ENCODE measurements around the gene KREMEN1.
"Not testable (repeated sequence)": the region's sequence is repeated elsewhere in the genome, so short reads cannot be mapped to it uniquely, and the experiment has no call there.

Gene KREMEN1

DNA sequence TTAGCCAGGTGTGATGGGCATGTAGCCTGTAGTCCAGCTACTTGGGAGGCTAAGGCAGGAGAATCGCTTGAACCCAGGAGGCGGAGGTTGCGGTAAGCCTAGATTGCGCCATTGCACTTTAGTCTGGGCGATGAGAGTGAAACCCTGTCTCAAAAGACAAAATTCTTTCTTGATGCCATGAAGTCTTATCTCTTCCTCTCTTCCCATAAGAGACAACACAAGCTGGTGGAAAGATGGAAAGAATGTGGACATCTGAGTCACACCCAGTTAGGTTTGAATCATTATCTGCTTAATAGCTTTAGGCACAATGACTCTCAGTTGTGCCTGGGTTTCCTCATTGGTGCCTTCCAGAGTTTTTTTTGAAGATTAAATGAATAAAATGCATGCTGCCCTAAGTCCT is 35.3 kb downstream of the KREMEN1 start:
- FAIRE-seq = no peak

DNA sequence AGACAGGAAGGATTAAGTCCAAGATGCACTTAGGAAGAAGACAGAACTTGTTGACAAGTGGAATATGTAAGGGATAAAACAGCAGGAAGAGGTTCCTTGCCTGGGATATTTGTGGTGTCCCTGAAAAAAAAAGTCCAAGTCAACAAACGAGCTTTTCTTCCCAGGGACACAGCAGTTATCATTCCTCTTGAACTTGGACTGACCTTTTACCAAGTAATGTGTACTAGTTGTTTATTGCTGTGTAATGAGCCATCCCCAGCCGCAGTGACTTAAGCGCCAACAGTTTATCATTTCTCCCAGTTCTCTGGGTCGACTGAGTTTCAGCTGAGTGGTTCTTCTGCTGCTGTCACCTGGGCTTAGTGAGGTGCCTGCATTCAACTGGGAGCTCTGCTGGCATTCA is 37.0 kb downstream of the KREMEN1 start:
- no peak for FAIRE-seq

DNA sequence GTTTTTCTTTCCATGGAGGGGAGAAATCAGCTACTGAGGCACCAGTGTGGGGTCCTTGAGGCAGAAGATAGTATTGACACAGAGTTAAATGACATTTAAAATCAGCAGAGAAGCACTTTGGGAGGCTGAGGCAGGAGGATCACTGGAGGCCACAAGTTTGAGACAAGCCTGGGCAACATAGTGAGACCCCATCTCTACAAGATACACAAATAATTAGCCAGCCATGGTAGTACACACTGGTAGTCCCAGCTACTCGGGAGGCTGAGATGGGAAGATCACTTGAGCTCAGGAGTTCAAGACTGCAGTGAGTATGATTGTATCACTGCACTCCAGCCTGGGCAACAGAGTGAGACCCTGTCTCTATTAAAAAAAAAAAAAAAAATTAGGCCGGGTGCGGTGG is 38.1 kb downstream of the KREMEN1 start:
- no peak for FAIRE-seq

DNA sequence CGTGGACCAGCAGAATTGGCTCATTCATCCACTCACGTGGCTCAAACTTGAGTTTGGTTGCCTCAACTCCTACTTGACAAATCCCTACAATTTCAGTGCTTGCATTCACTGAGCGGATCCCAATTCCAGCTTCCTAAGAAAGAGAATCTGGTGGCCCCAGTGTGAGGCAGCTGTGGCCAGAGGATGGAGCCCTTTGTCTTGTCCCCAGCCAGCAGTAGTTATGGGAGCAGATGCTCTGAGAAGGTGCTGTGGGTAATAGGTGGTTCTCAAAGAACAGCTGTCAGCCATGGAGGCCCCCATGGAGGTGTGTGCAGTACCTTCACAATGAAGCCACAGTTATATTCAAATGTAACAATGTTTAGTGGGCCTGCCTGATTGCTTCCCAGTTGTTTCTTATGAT is 39.3 kb downstream of the KREMEN1 start:
- no peak for FAIRE-seq

DNA sequence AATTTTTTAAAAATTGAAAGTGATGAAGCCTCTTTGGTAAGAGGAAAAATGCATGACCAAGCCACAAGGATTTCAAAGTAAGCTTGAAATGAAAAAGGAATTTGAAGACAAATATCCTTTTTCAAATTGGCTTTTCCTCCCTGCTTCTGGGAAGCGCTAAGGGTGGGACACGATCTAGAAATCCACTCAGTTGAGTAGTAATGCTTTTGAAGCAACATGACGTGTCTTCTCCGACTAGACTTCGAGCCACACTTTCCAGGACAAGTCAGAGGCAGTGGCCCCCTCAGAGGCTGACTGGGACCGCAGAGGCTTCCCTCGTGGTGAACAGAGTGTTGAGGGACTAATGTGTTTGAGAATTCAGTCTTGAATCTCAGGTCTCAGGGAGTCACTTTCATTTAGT is 39.8 kb downstream of the KREMEN1 start:
- no peak for FAIRE-seq

DNA sequence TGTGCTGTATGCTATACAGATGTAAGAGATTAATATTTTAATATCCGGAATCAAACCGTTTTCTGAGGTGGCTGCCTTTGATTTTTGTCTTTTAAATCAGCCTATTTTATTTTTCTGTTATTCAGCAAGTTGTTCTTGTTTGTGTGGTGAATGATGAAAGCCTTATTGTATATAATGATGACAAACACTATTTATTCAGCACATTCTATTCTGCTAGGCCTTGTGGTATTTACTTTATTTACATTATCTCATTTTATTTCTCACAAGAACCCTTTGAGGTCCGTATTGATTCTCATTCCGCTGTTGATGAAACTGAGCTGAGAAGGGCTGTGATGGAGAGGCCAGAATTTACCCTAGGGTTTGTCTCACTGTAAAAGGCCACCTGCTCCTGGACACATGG is 40.5 kb downstream of the KREMEN1 start:
- no peak for FAIRE-seq

DNA sequence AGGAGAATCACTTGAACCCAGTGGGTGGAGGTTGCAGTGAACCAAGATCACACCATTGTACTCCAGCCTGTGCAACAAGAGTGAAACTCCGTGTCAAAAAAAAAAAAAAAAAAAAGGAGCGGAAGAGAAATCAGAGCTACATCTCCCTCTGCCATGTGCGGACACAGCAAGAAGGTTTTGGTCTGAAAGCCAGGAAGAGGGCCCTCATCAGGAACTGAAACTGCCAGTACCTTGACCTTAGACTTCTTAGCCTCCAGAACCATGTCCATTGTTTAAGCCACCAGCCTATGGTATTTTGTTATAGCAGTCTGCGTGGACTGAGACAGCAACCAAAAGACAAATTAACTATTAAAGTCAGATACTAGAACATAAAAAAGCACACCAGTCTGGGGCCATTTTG is 41.6 kb downstream of the KREMEN1 start:
- FAIRE-seq = no peak

DNA sequence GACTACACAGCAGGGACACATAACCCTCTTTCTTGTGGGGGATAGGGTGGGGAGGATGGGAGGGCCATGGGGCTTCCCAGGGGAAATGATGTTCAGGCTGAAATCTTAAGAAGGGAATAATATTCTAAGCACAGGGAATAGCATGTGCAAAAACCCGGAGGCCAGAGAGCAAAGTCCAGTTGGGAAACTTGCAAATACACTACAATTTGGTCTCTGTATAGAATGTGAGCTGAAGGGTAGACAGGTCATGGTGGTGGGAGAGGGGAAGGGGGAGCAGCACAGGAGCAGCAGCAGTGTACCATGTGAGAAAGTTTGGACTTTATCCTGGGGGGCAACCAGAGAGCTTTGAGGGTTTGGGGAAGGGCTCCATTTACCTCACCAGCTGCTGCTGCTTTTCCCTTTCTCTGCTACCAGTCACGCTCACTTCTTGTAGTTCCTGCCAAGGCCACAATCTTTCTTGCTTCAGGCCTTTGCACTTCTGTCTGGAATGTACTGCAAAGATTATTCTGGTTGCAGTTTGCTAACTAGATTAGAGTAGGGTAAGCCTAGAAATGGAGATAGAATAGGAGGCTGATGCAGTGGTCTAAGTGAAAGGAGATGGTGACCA is 43.0 kb downstream of the KREMEN1 start:
- no peak for FAIRE-seq

DNA sequence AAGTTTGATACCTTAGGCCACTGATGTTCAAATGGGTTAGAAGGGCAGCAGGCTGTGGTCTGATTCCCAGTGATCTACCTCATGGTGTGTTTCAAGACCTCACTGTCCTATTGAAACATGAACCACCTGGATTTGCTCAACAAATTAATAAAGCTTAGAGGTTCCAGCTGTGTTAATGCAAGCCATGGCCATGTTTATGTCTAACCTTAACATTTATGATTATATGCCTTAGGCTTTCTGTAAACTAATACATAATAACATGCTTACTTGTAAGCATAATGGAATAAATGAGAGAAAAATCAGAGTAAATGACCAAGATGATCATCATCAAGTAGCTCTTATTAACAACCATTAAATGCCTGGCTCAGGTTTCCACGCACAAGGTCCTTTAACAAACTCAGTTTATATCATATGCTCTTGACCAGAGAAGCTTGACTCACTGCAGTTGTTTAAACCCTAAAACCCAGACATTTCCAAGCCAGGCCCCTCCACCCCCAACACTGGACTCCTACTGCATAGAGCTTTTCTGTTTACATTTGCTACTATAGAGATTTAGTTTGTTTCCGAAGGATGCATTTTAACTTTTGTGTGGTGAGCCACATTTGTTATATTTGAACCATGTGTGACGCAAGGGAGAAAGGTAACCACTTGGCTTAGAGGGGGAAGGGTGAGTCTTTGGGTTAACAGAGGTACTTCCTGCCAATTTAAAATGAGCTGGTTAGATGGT is 43.7 kb downstream of the KREMEN1 start:
- FAIRE-seq = no peak

DNA sequence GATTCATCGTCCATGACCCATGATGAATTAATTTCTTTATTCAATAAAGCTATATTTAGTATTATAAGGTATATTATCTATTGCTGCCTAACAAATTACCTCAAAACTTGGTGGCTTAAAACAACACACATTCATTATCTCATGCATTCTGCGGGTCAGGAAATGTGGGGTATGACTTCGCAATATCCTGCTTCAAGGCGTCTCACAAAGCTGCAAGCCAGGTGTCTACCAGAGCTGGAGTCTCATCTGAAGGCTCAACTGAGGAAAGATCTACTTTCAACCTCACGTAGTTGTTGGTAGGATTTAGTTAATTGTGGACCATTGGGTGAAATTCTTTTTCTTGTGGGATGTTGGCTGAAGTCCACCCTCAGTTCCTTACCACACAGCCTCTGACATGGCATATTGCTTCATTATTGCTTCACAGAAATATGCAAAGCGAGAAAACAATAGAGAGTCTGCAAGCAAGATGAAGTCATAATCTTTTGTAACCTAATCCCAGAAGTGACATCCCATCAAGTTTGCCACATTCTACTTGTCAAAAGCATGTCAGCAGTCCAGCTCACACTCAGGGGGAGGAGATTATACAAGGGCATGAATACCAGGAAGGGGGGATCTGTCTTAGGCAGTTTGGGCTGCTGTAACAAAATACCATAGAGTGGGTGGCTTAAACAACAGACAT is 45.1 kb downstream of the KREMEN1 start:
- no peak for FAIRE-seq

DNA sequence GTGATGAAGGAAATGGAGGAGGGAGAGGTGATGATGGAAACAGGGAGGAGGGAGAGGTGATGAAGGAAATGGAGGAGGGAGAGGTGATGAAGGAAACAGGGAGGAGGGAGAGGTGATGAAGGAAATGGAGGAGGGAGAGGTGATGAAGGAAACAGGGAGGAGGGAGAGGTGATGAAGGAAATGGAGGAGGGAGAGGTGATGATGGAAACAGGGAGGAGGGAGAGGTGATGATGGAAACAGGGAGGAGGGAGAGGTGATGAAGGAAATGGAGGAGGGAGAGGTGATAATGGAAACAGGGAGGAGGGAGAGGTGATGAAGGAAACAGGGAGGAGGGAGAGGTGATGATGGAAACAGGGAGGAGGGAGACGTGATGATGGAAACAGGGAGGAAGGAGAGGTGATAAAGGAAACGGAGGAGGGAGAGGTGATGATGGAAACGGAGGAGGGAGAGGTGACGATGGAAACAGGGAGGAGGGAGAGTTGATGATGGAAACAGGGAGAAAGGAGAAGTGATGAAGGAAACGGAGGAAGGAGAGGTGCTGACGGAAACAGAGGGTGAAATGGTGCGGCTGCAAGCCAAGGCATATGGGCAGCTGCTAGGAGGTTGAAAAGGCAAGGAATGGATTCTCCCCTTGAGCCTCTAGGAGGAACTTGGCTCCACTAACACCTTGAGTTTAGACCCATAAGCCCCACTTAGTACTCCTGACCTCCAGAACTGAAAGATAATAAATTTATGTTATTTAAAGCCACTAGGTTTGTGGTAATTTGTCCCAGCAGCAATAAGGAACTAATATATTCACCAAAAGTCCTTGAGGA is 47.5 kb downstream of the KREMEN1 start:
- not testable (repeated sequence) for FAIRE-seq

DNA sequence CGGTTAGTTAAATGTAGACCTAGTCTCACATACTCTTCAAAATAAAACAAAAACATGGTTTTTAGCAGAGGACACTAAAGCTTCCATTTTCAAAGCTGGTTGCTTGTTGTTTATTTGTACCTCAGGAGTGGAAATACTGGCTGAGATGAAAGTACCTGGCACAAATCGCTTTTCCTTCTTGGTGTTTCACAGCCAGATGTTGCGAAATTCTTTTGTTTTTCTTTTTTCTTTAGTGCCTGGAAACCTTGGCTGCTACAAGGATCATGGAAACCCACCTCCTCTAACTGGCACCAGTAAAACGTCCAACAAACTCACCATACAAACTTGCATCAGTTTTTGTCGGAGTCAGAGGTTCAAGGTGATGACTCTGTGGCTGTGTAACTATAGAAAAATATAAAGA is 48.3 kb downstream of the KREMEN1 start:
- no peak for FAIRE-seq

DNA sequence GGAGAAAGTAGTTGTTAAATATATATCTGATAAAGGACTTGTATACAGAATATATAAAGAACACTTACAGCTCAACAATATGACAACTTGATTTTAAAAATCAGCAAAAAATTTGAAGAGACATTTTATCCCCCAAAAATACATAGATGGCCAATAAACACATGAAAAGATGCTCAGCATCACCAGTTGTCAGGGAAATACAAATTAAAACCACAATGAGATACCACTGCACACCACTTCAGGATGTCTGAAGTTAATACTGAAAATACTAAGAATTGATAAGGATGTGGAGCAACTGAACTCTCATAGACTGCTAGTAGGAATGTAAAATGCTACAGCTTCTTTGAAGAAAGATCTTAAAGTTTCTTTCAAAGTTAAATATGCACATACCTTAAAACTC is 49.2 kb downstream of the KREMEN1 start:
- no peak for FAIRE-seq

DNA sequence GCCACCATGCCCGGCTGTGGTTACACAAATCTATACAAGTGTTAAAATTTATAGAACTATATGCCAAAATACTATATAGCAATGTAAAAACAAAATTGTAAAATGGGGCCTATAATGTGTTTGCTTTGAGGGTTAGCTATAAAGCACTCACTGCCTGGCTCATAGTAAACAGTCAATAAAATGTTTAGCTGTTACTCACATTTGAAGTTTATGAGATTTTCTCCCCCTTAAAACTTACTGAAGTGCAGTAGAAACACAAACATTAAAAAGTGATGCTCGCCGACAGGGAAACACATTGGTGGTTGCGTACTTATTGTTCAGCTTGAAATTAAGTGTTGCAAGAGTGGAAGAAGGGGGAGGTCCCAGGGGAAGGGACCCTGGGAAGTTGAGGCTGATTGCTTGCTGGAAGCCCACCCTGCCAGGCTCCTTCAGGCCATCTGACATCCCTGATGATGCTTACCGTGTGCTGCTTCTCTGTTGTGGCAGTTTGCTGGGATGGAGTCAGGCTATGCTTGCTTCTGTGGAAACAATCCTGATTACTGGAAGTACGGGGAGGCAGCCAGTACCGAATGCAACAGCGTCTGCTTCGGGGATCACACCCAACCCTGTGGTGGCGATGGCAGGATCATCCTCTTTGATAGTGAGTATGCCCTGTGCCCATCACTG is 52.1 kb downstream of the KREMEN1 start:
- FAIRE-seq = no peak

DNA sequence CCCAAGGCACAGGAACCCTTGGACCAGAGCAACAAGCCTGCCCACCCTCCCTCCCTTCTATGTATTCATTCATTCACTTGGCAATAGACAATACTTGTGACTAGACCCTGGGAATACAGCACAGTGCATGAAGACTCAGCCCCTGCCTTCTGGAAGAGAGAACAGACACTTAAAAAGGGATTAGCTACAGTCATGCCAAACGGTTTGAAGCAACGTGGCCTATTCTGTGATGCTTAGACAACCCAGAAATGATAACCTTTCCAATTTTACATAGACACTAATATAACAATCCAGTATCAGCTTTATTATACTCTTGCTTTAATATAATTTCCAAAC is 52.6 kb downstream of the KREMEN1 start:
- FAIRE-seq = no peak

DNA sequence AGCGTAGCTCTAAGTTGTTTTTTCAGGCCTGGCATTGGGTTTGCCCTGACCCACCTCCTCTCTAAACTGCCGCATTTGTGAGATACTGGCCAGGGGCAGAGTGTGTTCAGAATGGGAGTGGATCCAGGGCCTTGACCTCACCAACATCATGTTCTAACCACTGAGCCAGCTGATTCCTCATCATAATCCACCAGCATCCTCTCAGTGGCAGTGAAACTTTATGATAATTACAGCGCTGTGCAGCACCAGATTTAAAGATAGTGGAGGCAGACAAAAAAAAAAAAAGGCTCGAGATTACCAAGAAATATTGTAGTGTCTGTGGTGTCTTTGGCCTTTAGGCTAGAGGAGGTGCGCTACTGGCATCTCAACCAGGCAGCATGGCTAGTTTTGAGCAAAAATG is 53.0 kb downstream of the KREMEN1 start:
- no peak for FAIRE-seq

DNA sequence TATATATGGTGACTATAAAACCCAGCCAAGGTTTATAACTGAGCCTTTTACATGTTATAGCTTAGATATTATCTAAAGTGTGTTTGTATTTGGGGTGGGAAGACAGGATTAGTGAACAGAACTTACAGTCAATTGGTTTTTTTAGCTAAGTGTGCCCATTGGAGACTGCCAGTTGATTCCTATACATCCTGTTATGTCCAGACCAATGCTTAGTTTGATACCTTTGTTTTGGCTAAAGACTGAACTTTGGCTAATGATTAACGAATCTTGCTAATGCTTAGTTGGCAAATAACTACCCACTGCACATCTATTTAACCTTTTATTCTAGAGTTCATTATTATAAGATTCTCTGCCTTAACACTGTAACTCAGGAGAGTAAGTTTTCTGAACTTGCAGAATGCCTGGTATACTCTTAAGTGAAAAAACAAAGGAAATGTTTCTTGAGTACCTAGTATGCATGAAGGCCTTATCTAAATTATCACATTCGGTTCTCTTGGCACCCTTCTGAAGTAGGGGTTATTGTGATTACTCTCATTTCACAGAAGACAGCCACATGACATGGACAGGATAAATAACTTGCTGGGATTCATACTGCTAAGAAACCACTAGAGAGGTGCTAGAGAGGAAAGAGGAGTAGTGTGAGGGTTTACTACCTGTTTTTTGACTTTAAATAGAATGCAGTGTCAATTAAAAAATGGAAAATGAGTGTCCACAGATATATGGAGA is 54.0 kb downstream of the KREMEN1 start:
- no peak for FAIRE-seq

DNA sequence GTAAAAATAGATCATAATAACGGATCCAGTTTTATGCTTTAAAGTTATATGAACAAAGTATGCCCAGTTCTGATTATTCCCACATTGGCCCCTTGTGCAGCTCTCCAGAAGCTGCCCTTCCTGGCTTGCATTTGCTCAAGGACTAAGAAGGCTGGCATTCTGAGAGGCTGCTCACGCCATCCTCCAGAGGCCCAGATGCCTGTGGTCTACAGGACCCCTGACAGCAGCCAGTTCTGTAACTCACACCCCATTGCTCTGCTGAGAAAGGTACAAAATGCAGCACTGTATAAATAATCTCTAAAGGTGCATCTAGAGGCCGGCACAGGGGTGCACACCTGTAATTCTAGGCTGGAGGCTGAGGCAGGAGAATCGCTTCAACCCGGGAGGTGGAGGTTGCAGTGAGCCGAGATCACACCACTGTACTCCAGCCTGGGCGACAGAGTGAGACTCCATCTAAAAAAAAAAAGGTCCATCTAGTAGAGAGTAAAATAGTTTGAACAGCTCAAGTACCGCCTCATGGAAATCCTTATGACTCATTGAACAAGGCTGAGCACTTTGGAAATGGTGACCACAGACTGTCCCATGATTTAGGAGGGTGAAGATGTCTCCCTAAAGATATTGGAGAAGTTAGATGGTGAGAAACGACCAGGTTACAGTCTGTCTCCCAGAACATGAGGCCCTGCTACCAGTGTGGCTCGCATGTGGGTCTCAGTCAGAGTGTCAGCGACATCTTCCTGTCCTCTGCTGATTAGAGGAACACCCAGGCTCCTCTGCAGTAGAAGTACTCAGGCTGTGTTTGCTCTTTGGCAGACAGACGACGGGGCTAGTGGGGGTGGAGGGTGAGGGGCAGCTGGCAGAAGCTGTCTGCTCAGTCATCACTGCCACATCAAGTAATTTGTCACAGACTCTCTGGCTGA is 56.3 kb downstream of the KREMEN1 start:
- no peak for FAIRE-seq

DNA sequence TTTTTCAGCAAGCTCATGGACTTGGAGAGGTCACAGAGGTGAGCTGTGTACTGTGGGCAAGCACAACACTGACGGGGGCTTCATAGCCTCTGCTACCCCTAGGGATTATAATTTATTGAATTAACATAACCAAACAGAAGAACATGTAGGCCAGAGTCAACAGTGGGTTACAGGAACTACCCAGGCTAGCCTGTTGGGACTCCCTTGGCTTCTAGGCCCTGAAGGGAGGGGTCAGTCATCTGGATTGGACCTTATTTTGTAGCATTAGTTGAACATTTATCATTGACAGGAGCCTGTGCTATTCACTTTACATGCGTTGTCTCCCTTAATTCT is 56.9 kb downstream of the KREMEN1 start:
- no peak for FAIRE-seq

DNA sequence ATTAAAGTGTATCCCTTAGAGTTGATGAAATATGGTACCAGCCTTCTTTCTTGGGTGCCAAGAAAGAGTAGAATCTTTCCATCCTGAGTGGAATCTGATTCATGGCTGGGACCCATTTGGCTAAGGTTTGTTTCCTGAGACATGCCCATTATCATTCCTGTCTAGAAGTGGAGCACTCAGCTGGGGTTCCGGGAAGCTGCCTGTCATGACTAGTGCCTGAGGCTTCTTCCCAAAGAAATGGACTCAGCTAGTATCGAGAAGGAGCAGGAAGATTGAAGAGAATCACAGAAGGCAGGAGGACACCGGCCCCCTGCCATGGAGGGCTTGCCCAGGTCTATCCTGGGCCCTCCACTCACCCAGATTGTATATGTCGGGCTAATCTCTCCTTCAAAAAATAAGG is 57.6 kb downstream of the KREMEN1 start:
- no peak for FAIRE-seq

DNA sequence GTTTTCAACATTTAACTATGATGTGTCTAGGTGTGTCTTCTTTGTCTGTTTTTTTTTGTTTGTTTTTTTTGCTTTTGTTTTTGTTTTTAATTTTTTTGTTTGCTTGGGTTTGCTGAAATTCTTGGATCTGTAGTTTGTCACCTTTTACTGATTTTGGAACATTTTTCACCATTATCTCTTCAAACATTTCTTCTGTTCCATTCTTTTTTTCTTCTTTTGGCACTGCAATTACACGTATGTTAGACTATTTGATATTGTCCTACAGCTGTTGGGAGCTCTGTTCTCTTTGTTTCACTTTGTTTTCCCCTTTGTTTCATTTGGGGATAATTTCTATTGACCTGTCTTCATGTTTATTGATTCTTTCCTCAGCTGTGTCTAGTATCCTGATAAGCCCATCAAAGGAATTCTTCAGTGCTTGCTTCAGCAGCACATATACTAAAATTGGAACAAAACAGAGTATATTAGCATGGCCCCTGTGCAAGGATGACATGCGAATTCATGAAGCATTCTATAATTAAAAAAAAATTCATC is 60.8 kb downstream of the KREMEN1 start:
- FAIRE-seq = no peak
